ENCODE data around the gene SLC43A2. TPM values are rescaled to one million over a fixed set of nuclear protein-coding genes. Genes with fewer than 3 reads are reported as not detected.
"Not testable (repeated sequence)": the region's sequence is repeated elsewhere in the genome, so short reads cannot be mapped to it uniquely, and the experiment has no call there.

The SLC43A2 gene
- total RNA-seq, result 39.6 TPM

DNA sequence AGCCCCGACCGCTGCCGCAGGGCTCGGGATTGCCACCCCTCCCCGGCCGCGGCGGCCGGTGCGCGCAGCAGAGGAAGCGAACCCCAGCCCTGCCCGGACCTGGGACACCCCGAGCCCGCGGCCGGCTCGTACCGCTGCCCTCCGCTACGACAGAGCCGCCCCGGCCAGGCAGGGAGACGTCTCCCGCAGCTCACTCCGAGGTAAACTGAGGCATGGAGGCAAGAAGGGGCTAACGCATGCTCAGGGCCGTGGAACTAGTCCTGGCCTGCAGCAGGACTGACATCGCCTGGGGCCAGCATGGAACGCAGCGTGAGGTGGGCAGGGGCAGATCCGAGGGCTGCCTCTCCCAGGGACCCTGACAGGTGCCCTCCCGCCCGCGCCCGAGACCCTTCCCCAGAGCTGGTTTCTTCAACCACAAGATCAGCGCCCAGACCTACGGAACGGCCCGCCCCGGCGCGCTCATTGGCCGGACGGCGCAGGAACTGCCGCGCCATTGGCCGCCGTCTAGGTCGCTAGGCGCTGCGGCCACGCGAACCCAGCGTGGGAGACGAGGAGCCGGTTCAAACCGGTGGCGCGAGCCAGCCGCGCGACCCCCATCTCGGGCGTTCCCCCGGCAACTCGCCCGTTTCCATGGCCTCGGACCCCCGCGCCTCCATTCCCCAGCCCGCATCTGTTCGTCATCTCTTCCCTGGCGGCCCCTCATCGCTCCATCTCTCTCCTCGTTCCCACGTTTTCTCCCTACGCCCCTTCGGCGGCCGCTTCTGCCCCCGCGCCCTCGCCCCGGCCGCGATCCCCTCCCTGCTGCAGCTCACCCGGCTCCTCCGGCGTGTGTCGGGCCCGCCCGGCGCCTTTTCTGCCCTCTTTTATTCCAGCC lies at the start of gene SLC43A2:
Gene SLC43A2 (minus strand): TSS at position 853 of the 874 bp plus-strand sequence. CDS start 960 bp downstream, outside the sequence.
- peak; percentile 59 to 87 (median 82) for DNase-seq (ENCODE audit: low read depth in 2 of 3, low spot score in 2 of 3)

DNA sequence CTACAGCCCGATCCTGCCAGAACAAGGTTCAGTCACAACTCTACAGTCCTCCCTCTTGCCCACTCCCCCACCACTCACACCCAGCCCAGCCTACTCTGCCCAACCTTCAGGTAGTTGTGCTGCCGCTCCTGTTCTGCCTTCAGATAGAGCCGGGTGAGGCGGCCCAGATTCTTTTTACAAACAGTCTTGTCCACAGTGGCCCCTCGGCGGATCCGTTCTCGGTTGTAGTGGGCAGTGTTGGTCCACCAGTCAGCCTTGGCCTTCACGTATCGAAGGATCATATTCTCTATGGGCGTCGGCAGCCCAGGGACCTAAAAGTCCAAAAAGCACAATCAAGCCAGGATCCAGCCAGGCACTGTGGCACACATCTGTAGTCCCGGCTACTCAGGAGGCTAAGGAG lies 47.8 kb upstream of the SLC43A2 start:
- DNase-seq (ENCODE audit: low read depth in 2 of 3, low spot score in 2 of 3), result no peak

- no peak for DNase-seq (ENCODE audit: low read depth in 2 of 3, low spot score in 2 of 3)
Measured at GRCh38 chr17:1673041-1673785, 44.6 kb upstream of the SLC43A2 start.

GRCh38 chr17:1663934-1664333 lies 35.3 kb upstream of the SLC43A2 start:
- DNase-seq (ENCODE audit: low read depth in 2 of 3, low spot score in 2 of 3), result not testable (repeated sequence)

- DNase-seq (ENCODE audit: low read depth in 2 of 3, low spot score in 2 of 3), result no peak
Measured at GRCh38 chr17:1661045-1661444, 32.4 kb upstream of the SLC43A2 start.

- DNase-seq (ENCODE audit: low read depth in 2 of 3, low spot score in 2 of 3), result no peak
Measured at GRCh38 chr17:1658100-1658499, 29.5 kb upstream of the SLC43A2 start.

GRCh38 chr17:1653735-1654134 lies 25.1 kb upstream of the SLC43A2 start:
- DNase-seq (ENCODE audit: low read depth in 2 of 3, low spot score in 2 of 3), result no peak

DNA sequence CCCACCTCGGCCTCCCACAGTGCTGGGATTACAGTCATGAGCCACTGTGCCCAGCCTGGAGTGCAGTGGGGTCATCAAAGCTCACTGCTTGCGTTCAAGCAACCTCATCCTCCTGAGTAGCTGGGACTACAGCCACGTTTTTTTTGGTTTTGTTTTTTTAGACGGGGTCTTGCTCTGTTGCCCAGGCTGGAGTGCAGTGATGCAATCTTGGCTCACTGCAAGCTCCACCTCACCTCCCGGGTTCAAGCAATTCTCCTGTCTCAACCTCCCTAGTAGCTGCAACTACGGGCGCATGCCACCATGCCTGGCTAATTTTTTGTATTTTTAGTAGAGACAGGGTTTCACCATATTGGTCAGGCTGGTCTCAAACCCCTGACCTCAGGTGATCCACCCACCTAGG lies 24.2 kb upstream of the SLC43A2 start:
- not testable (repeated sequence) for DNase-seq (ENCODE audit: low read depth in 2 of 3, low spot score in 2 of 3)

GRCh38 chr17:1651559-1651844 lies 22.9 kb upstream of the SLC43A2 start:
- DNase-seq (ENCODE audit: low read depth in 2 of 3, low spot score in 2 of 3), result no peak

DNA sequence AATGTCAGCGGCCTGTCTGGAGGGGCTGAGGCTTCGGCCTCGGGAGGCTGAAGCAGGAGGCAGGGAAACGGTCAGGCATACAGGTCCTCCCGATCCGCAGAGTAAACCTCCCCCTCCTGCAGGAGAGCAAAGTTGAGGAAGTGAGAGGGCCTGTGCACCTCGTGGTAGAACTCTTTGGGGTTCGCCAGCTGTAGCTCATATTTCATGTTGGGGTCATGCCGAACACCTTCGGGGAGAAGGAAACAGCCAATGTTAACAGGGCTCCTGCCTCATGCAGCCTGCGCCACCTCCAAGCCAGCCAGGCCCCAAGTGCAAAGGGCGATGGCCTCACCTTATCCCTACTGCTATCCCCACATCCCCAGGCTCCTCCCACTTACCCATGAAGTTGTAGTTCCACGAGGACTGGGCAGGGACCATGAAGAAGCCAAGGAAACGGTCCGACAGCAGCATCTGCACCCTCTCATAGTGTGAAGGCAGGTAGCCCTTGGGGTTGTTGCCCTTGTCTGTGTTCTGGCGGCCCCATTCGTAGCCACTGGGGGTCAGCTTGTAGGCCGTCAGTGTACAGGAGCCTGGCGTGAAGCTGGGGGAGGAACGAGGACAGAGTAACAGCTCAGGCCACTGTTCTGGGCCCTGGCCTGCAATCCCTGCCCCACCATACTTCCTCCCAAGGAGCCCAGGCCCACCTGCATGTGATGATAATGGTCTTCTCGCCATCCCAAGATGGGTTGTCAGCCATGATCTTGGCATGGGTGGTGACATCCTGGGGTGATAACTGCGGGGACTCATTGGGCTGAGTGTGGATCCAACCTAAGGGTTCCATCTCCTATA lies 22.3 kb upstream of the SLC43A2 start:
- DNase-seq (ENCODE audit: low read depth in 2 of 3, low spot score in 2 of 3), result no peak

DNA sequence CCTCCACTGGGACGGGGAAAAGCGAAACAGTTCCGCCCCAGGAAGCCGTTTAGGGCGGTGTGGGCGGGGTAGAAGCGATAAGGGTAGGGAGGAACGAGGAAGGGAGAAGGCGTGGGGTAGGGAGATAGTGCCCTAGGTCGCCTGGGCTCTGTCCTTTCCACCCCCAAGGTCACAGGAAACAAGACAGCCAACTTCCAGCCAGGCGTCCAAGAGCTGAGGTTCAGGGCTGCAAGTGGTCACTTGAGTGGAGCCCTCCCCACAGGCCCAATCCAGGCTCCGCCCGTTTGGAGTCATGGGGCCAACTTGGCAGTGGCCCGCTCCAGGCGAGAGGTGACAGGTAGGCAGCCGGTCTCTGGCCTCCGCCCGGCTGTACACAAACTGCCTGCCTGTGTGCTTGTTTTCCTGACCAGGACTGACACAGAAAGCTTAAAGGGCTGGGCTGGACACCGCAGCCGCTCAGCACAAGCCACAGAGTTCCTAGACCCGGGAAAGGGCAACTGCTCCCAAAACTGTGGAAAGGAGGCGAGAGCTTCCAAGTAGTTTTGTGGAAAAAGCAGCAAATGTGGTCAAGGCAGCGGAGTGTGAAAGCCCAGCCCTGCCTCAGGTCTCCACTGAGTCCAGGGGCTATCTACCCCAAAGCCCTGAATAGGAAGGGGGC lies 21.3 kb upstream of the SLC43A2 start, which contains the start of gene RILP:
Gene RILP (minus strand): TSS at position 23 of the 658 bp plus-strand sequence. CDS start 62 bp downstream, outside the sequence.
- DNase-seq (ENCODE audit: low read depth in 2 of 3, low spot score in 2 of 3), result peak in 1 of 3 donors; percentile 64

DNA sequence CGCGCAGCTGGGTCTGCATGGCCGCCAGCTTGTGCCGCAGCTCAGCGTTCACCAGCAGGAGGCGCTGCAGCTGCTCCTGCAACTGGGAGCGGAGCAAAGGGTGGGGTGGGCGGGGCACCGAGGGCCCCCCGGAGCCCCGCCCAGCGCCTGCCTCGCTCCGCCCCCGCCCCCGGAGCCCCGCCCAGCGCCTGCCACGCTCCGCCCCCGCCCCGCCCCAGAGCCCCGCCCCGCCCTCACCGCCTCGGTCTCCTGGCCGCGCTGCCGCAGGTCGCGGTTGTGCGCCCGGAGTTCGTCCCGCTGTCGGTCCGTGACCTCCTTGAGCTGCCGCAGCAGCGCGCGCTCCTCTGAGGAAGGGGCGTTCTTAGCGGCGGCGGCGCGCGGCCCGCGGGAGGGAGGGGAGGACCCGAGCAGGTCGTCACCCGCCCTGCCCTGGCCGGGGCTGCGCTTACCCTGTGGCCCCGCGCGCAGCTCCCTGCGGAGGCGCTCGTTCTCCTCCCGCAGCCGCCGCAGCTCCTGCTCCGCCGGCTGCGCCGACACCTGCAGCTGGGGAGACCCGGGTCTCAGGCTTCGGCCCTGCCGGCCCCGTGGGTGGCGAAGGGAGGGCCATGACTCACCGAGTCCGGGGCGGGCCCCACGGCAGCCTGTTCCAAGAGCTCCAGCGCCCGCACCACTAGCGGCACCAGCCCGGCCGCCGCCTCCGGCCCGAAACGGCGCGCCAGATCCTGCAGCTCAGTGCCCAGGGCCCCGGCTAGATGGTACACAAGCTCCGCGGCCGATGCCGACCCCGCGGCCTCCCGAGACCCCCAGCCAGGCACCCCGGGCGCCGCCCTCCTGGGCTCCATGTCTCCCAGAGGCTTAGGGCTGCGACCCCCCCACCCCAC lies 20.6 kb upstream of the SLC43A2 start:
- DNase-seq (ENCODE audit: low read depth in 2 of 3, low spot score in 2 of 3), result peak; percentile 96 to 99 (median 97)

DNA sequence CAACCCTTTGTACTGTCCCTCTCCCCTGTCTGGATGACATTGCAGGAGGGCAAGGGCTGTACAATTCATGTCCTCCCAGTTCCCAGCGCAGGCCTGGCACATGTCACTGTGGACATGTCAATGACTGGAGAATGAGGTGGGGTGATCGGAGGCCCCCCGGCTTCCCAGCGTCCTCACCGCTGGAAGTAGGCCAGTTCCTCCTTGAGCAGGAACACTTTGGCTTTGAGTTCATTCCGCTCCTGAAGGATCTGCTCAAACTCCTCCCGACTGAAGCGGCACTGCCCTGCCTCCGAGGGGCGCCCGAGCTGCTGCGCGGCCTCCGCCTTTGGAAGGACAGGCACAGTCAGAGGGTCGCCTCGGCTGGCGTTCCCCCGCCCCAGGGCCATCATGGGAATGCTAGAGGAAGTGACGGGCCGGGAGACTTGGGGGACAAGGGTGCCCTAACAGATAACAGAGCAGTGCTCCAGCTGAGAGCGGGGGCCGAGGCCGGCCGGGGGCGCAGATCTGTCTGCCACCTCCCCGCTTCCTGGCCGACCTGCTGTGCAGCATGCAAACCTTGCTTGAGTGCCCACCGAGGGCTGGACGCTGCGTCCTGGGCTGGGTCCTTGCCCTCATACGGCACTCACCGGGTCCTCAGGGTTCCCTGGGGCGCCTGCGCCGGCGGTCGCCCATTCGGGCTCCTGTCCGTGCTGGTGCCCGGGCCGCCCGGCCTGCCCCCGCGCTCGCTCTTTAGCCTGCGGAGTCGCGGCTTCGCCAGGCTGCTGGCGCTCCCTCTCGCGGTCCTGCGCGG lies 19.7 kb upstream of the SLC43A2 start:
- DNase-seq (ENCODE audit: low read depth in 2 of 3, low spot score in 2 of 3), result peak in 1 of 3 donors; percentile 43

- DNase-seq (ENCODE audit: low read depth in 2 of 3, low spot score in 2 of 3), result no peak
Measured at GRCh38 chr17:1647802-1648171, 19.2 kb upstream of the SLC43A2 start.

DNA sequence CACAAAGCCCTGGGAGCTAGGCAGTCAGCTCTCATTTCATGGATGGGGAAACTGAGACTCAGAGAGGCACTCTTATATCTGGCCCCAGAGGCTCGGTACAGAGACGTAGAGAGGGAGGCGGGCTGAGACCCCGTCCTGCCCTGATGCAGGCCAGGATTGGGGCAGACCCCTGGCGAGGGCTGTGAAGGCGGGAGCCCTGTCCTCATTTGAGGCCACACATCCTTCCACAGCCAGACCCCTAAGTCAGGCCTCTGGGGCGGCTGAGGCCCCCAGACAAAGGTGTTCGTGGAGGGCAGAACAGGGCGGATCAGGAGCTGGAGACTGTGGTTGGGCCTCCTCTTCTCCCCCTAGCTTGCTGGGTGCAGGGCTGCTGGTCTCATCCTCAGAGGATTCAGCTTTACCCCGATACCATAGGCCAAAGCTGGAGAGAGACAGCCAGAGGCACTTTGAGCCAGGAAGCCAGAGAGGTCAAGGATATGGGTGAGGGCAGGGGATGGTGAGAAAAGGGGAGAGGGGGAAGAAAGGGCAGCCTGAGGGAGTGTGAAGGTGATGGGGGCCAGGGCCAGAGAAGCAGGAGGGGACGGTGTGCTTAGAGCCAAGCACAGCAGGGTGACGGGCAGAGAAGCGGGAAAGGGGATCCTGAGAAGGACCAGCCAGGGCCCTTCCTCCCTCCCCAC lies 17.7 kb upstream of the SLC43A2 start:
- no peak for DNase-seq (ENCODE audit: low read depth in 2 of 3, low spot score in 2 of 3)

DNA sequence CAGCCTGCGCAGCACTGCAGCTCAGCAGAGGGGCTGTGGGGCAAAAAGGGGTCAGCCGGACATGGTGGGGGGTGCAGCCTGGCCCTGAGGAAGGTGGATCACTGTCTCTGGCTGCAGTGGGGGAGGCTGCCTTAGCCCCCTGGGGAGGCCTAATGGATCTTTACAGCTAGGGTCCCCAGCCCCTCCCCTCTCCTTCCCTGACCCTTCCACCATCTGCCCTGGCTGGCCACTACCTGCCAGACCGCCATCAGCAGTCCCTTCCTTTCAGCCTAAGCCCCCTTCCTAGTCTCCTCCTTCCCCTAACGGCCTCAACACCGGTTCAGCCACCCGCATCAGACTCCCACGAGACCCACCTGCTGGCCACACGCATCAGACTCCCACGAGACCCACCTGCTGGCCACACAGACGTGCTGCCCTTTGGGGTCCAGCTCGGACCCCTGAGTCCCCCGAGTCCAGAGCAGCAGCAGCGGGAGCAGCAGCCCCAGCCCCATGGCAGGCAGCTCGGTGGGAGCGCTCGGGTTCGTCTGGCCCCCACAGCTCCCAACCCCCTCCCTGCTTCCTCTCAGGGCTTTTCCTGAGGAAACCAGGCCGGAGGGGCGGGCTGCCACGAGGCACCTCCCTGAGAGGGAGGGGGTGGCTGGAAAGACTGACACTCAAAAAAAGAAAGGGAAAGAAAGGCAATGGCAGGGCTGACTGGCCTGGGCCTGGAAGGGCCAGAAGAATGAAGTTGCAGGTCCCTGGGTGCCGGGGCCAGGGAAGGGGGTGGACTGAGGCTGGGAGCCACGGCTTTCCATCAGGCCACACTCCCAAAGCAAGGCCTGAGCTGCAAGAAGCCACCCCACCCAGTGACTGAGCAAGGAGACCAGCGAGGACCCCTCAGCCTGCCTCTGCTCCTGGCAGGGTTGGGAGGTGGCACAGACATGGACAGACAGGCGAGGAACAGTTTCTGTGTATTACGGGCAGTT lies 16.9 kb upstream of the SLC43A2 start, which contains the start of gene SCARF1:
Gene SCARF1 (minus strand): TSS at position 526 of the 965 bp plus-strand sequence. CDS start 35 bp downstream, at position 491.
- DNase-seq (ENCODE audit: low read depth in 2 of 3, low spot score in 2 of 3), result peak in 1 of 3 donors; percentile 56

Data from hematopoietic multipotent progenitor cell (in vitro differentiated cells).